ENCODE data around the gene UBXN2A.

DNA sequence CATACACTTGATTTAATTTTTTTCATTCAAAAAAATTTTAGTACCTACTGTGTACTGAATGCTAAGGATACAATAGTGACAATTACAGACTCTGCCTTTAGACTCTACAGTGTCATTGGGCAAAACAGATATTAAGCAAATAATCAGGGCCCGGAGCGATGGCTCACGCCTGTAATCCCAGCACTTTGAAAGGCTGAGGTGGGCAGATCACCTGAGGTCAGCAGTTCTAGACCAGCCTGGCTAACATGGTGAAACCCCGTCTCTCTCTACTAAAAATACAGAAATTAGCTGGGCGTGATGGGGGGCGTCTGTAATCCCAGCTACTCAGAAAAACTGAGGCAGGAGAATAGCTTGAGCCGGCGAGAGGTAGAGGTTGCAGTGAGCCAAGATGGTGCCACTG lies 1.4 kb downstream of the UBXN2A start:
- TF ChIP-seq, protein P1, sequence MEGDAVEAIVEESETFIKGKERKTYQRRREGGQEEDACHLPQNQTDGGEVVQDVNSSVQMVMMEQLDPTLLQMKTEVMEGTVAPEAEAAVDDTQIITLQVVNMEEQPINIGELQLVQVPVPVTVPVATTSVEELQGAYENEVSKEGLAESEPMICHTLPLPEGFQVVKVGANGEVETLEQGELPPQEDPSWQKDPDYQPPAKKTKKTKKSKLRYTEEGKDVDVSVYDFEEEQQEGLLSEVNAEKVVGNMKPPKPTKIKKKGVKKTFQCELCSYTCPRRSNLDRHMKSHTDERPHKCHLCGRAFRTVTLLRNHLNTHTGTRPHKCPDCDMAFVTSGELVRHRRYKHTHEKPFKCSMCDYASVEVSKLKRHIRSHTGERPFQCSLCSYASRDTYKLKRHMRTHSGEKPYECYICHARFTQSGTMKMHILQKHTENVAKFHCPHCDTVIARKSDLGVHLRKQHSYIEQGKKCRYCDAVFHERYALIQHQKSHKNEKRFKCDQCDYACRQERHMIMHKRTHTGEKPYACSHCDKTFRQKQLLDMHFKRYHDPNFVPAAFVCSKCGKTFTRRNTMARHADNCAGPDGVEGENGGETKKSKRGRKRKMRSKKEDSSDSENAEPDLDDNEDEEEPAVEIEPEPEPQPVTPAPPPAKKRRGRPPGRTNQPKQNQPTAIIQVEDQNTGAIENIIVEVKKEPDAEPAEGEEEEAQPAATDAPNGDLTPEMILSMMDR (IDR thresholded peaks at IDR 0.05; ENCODE audit: low read depth, low read length): no peak
- TF ChIP-seq POLR2A (IDR thresholded peaks at IDR 0.05; ENCODE audit: extremely low read depth, insufficient read length): no peak
- TF ChIP-seq, protein P2, sequence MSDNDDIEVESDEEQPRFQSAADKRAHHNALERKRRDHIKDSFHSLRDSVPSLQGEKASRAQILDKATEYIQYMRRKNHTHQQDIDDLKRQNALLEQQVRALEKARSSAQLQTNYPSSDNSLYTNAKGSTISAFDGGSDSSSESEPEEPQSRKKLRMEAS (IDR thresholded peaks at IDR 0.05; ENCODE audit: low read depth, low read length): no peak
- no peak for TF ChIP-seq MYC (IDR thresholded peaks at IDR 0.05; ENCODE audit: low read depth, low read length)
